ENCODE measurements around the gene GNA12.

The GNA12 gene

GRCh38 chr7:2820508-2820934 lies 23.6 kb downstream of the GNA12 start:
- Histone ChIP-seq H3K36me3 (no peaks in the 10 kb centered on the region), H3K4me1 (peaks cover 4% of the 10 kb centered on the region), H3K27me3 (no peaks in the 10 kb centered on the region), H3K9me3 (no peaks in the 10 kb centered on the region), H3K4me3 (ENCODE audit: low read depth, low read length) (no peak overlapping the region)
- TF ChIP-seq CTCF (IDR thresholded peaks at IDR 0.05; ENCODE audit: low read depth, low read length), result no peak
- DNase-seq, result no peak

- Histone ChIP-seq H3K4me1 (peaks cover 4% of the 10 kb centered on the region), H3K36me3 (no peaks in the 10 kb centered on the region), H3K27me3 (no peaks in the 10 kb centered on the region), H3K4me3 (ENCODE audit: low read depth, low read length) (no peak overlapping the region), H3K9me3 (no peaks in the 10 kb centered on the region)
- no peak for DNase-seq
- TF ChIP-seq CTCF (IDR thresholded peaks at IDR 0.05; ENCODE audit: low read depth, low read length), result no peak
Measured at GRCh38 chr7:2819954-2820397, 24.1 kb downstream of the GNA12 start.

- peaks cover 4% of the 10 kb centered on the region for H3K4me1 ChIP-seq
- H3K36me3 ChIP-seq, result no peaks in the 10 kb centered on the region
- H3K4me3 ChIP-seq (ENCODE audit: low read depth, low read length), result no peak overlapping the region
- no peak for DNase-seq
- no peaks in the 10 kb centered on the region for H3K9me3 ChIP-seq
- H3K27me3 ChIP-seq, result no peaks in the 10 kb centered on the region
- no peak for TF ChIP-seq CTCF (IDR thresholded peaks at IDR 0.05; ENCODE audit: low read depth, low read length)
Measured at GRCh38 chr7:2819161-2819953, 24.8 kb downstream of the GNA12 start.

GRCh38 chr7:2818653-2819052 lies 25.5 kb downstream of the GNA12 start:
- no peaks in the 10 kb centered on the region for H3K9me3 ChIP-seq
- no peaks in the 10 kb centered on the region for H3K36me3 ChIP-seq
- H3K4me1 ChIP-seq, result peaks cover 4% of the 10 kb centered on the region
- H3K4me3 ChIP-seq (ENCODE audit: low read depth, low read length), result no peak overlapping the region
- H3K27me3 ChIP-seq, result no peaks in the 10 kb centered on the region
- DNase-seq, result no peak
- TF ChIP-seq CTCF (IDR thresholded peaks at IDR 0.05; ENCODE audit: low read depth, low read length), result no peak

- DNase-seq, result peak; percentile 76
- H3K27me3 ChIP-seq, result no peaks in the 10 kb centered on the region
- no peaks in the 10 kb centered on the region for H3K9me3 ChIP-seq
- no peak for TF ChIP-seq CTCF (IDR thresholded peaks at IDR 0.05; ENCODE audit: low read depth, low read length)
- H3K36me3 ChIP-seq, result no peaks in the 10 kb centered on the region
- peaks cover 4% of the 10 kb centered on the region for H3K4me1 ChIP-seq
- H3K4me3 ChIP-seq (ENCODE audit: low read depth, low read length), result no peak overlapping the region
Measured at GRCh38 chr7:2818121-2818520, 26.0 kb downstream of the GNA12 start.

- H3K9me3 ChIP-seq, result no peaks in the 10 kb centered on the region
- no peak overlapping the region for H3K4me3 ChIP-seq (ENCODE audit: low read depth, low read length)
- H3K27me3 ChIP-seq, result no peaks in the 10 kb centered on the region
- peaks cover 4% of the 10 kb centered on the region for H3K4me1 ChIP-seq
- no peaks in the 10 kb centered on the region for H3K36me3 ChIP-seq
- no peak for DNase-seq
- TF ChIP-seq CTCF (IDR thresholded peaks at IDR 0.05; ENCODE audit: low read depth, low read length), result no peak
Measured at GRCh38 chr7:2817456-2817855, 26.7 kb downstream of the GNA12 start.

All from BE2C (cell line).